T-helper 17 cell (primary cell): Measurements from ENCODE around the gene LSM6. TPM values are rescaled to one million over a fixed set of nuclear protein-coding genes. Genes with fewer than 3 reads are reported as not detected.

Experiments used
- ATAC-seq: fragments of 150-1000 bp; cut with Tn5 transposase; 2 replicates; pipeline ENCODE4 v1.10.0; 2021; ENCODE audit warnings: mild to moderate bottlenecking, moderate library complexity
- DNase-seq, 3 donors: peaks; one replicate each; pipeline versions ENCODE4 v3.0.0 to v3.0.0-alpha.2; 2020 to 2021
- H3K9me3 ChIP-seq: one replicate; pipeline ENCODE4 v1.7.0; 2013; ENCODE audit warnings: low read length, mild to moderate bottlenecking; ENCODE audit not compliant: control insufficient read depth, poor library complexity, severe bottlenecking
- H3K27ac Mint-ChIP-seq: one replicate; pipeline ENCODE4 v1.8.0; 2022; ENCODE audit warnings: mild to moderate bottlenecking, moderate library complexity, mixed read lengths
- H3K27me3 Mint-ChIP-seq: one replicate; pipeline ENCODE4 v1.8.0; 2022; ENCODE audit warnings: mixed read lengths
- H3K36me3 Mint-ChIP-seq: one replicate; pipeline ENCODE4 v1.8.0; 2022; ENCODE audit warnings: low read depth, mixed read lengths
- H3K4me1 Mint-ChIP-seq: one replicate; pipeline ENCODE4 v1.8.0; 2022; ENCODE audit warnings: mild to moderate bottlenecking, mixed read lengths
- H3K4me3 Mint-ChIP-seq: one replicate; pipeline ENCODE4 v1.8.0; 2022; ENCODE audit warnings: mild to moderate bottlenecking, moderate library complexity, mixed read lengths
- total RNA-seq, 4 donors: library from RNA in 2 of 4; stranded (reverse) in 2 of 4; gene quantifications; one replicate each; pipeline ENCODE4 v1.2.3 and lab custom pipeline; 2022 to 2026

LSM6 gene
- total RNA-seq, 2 donors from 2014 or later, result 20.2 to 21.3 TPM

DNA sequence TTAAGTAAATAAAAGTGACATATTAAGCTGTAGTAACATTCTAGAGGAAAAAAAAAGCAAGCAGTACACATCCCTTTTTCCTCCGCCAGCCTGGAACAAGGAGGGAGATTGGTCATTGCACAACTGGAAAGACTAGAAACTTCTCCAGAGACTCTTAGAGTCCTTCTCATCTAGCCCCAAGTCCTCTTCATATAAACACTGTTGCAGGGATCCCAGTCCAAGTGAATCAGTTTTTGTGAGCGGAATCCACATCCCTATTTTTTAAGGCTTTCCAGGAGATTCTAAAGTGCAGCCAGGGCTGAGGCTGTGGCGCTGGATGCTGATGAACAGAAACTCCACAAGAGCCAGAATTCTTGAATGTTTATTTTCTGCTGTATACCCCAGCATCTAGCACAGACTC lies 62.6 kb downstream of the LSM6 start:
- ATAC-seq (no peak), DNase-seq (no peak)
- H3K27me3 Mint-ChIP-seq, result peaks cover 35% of the 10 kb centered on the region
- H3K36me3 Mint-ChIP-seq, result peaks cover 3% of the 10 kb centered on the region
- H3K27ac Mint-ChIP-seq, result no peak overlapping the region
- no peak overlapping the region for H3K4me3 Mint-ChIP-seq
- peaks cover 5% of the 10 kb centered on the region for H3K4me1 Mint-ChIP-seq
- H3K9me3 ChIP-seq, result no peaks in the 10 kb centered on the region

Other genes starting within 250 kb of the LSM6 start
- 10 to 100 TPM; 14.9 to 16.3 TPM for gene ZNF827, start 236.9 kb upstream of the LSM6 start, total RNA-seq
- 1 to 10 TPM in 1 of 2 donors, under 1 TPM in 1; 0.32 to 1.4 TPM for gene REELD1, start 38.8 kb downstream of the LSM6 start, total RNA-seq